Mesangial cell (primary cell): ENCODE measurements around the gene SLC24A3. TPM values are rescaled to one million over a fixed set of nuclear protein-coding genes. Genes with fewer than 3 reads are reported as not detected.

Experiments used
- total RNA-seq: library from RNA; depleted of rRNA; stranded (reverse); fragments of >200 nt; gene quantifications from 2 replicates; pipeline ENCODE4 v1.2.3, GENCODE V29; 2015

SLC24A3 gene
- 0.16 and 0.76 TPM in 2 replicates for total RNA-seq

DNA sequence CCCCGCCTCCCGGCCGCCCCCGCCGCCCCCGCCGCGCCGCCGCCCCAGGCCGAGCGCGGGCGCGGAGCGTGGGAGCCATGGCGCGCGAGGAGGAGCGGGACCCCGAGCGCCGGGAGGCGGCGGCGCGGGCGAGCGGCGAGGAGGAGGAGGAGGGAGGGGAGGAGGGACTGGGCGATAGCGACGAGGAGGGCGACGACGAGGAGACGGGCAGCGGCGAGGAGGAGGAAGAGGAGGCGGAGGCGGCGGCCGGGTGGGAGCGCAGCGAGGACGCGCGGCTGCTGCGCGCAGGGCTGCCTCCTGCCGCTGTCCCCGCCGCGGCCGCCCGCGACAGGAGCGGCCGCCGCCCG is at the start of gene SLC24A3:
Gene SLC24A3, plus strand, starts transcription at position 174 of the 347 bp plus-strand sequence.

GRCh38 chr20:19758133-19758500 is 545.7 kb downstream of the SLC24A3 start, which contains the start of gene RIN2:
Gene RIN2 (plus strand): TSS chr20:19758258. CDS start chr20:19889602, 131,344 bp downstream.

